Left lung (tissue), 10 donors: ENCODE results near the gene MSH5. TPM values are rescaled to one million over a fixed set of nuclear protein-coding genes. Genes with fewer than 3 reads are reported as not detected.
A peak's percentile ranks its signal among the peaks of the same experiment; 100 is the strongest.

ENCODE experiments used
- ATAC-seq: fragments of 200-7000 bp; cut with Tn5 transposase; one replicate; pipeline ENCODE4 v1.9.1; 2020; ENCODE audit warnings: moderate library complexity
- DNase-seq, 4 donors: peaks; one replicate each; pipeline ENCODE4 v3.0.0-alpha.2; 2013 to 2020
- H3K27ac ChIP-seq, 2 donors: fragments of 200-600 bp; sonication (generic) in 1 of 2; one replicate each; pipeline versions ENCODE4 v1.5.0 to v1.8.0; 2020 to 2021
- H3K27me3 ChIP-seq, 2 donors: fragments of 200-600 bp; sonication (generic) in 1 of 2; one replicate each; pipeline versions ENCODE4 v1.5.0 to v1.8.0; 2020 to 2021
- H3K36me3 ChIP-seq, 2 donors: fragments of 200-600 bp; sonication (generic) in 1 of 2; one replicate each; pipeline versions ENCODE4 v1.5.0 to v1.8.0; 2020 to 2021
- H3K4me1 ChIP-seq, 2 donors: fragments of 200-600 bp; one replicate each; pipeline ENCODE4 v1.8.0; 2021
- H3K4me3 ChIP-seq, 2 donors: fragments of 200-600 bp; sonication (generic) in 1 of 2; one replicate each; pipeline versions ENCODE4 v1.5.0 to v1.8.0; 2020 to 2021; ENCODE audit warnings: mild to moderate bottlenecking in 1 of 2
- H3K9me3 ChIP-seq, 2 donors: fragments of 200-600 bp; sonication (generic) in 1 of 2; one replicate each; pipeline versions ENCODE4 v1.5.0 to v1.8.0; 2020 to 2021
- intact Hi-C, 2 donors: fragments of 100-400 bp; cut with DNase I; formaldehyde crosslinking; loops; one replicate each; pipeline versions ENCODE4 v1.11.2 to v1.14.2; 2022
- polyA plus RNA-seq, 6 donors: library from polyadenylated mRNA; unstranded; fragments of 120-200 nt; gene quantifications; one replicate each; pipeline ENCODE4 v1.2.1, GENCODE V29; 2013; ENCODE audit not compliant: insufficient read length in 6 of 6
- total RNA-seq, 2 donors: library from RNA; stranded (reverse); fragmentation: NEBNext Ultra II Directional; extraction: Animal tissue kit (Norgen Biotek cat#: 25700); gene quantifications; one replicate each; pipeline ENCODE4 v1.2.1, GENCODE V29; 2021
- TF ChIP-seq, protein P1 (sequence below), 2 donors: fragments of 200-600 bp; sonication (generic) in 1 of 2; IDR thresholded peaks; one replicate each; pipeline versions ENCODE4 v1.5.0 to v1.8.0; 2021; ENCODE audit warnings: antibody characterized with exemption in 2 of 2
- donor health status: DM: no; HTN: yes; CAD: no.
- donor health status: DM: no; HTN: no; CAD: no.

The MSH5 gene
- total and polyA plus RNA-seq, 8 donors: 9.7 to 49.8 (median 36.7) TPM

DNA sequence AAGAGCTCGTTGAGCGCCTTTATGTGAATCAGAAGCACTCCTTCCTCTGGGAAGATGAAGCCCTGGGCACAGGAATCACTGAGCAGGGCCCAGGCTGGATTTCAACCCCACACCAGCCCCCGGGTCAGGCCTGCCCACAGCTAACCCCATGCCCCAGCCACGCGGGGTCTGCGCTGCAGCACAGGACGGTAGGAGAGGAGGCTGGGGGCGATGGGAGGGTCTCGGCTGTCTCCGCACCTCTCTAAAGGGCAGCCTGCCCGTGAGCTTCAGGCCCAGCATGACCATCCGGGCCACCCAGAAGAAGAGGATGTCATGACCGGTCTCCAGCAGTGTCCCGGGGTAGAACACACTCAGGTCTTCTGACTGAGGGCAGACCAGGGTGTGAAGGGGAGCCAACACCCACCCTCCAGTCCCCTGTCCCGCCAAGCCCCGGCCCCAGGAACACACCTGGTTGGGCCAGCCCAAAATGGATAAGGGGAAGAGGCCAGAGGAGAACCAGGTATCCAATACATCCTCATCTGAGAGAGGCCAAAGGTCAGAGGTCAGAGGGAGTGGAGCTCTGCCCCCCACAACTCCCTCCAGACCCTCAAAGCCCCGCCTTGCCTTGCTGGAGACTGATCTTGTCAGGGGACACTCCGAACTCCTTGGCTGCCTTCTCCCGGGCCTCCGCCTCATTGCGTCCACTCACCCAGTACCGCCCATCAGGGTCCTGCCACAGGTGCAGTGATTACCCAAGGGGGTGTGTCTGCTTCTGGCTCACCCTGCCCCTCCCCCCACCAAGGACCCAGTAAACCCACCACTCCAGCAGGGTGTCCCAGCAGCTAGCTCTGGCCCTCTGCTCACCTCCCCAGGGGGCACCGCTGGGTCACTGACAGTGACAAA lies 41.7 kb downstream of the MSH5 start:
- no peak overlapping the region for H3K4me3 ChIP-seq
- H3K27ac ChIP-seq: no peak overlapping the region
- peaks cover 0 to 86% of the 10 kb centered on the region in 2 donors for H3K36me3 ChIP-seq
- peak in 1 of 4 donors; percentile 54 for DNase-seq
- H3K9me3 ChIP-seq: no peaks in the 10 kb centered on the region
- no peaks in the 10 kb centered on the region for H3K27me3 ChIP-seq
- TF ChIP-seq, protein P1, sequence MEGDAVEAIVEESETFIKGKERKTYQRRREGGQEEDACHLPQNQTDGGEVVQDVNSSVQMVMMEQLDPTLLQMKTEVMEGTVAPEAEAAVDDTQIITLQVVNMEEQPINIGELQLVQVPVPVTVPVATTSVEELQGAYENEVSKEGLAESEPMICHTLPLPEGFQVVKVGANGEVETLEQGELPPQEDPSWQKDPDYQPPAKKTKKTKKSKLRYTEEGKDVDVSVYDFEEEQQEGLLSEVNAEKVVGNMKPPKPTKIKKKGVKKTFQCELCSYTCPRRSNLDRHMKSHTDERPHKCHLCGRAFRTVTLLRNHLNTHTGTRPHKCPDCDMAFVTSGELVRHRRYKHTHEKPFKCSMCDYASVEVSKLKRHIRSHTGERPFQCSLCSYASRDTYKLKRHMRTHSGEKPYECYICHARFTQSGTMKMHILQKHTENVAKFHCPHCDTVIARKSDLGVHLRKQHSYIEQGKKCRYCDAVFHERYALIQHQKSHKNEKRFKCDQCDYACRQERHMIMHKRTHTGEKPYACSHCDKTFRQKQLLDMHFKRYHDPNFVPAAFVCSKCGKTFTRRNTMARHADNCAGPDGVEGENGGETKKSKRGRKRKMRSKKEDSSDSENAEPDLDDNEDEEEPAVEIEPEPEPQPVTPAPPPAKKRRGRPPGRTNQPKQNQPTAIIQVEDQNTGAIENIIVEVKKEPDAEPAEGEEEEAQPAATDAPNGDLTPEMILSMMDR (IDR thresholded peaks at IDR 0.05): no peak
- intact Hi-C loops: no loop called here
- H3K4me1 ChIP-seq: peaks cover 5 to 11% of the 10 kb centered on the region in 2 donors
- no peak for ATAC-seq

DNA sequence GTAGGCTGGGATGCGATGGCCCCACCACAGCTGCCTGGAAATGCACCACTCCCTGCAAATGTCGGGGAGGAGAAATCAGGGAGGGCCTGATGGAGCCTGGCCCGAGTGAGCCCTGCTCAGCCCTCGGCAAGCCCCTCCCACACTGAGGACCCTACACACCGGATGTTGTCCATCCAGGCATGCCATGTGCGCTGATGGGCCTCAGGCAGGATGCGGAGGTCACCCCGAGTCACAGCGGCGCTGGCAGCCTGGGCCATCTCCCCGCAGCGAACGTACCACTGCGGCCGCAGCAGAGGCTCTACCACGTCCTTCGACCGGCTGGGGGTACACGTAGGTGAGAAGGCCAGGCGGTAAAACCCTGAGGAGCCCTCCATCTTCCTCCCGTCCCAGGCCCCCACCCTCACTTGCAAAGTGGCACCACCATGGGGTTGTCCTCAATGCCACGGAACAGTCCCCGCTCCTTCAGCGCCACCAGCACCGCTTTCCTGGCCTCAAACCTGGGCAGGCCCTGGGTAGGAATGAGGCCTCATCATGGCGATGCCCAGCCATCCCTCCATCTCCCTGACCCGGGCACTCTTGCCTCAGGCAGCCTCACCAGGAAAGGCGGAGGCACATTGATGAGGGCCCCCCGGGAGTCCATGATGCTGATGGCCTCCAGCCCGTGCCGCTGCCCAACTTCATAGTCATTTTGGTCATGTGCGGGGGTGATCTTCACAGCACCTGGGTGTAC lies 42.5 kb downstream of the MSH5 start:
- Histone ChIP-seq H3K27ac (no peak overlapping the region), H3K9me3 (no peaks in the 10 kb centered on the region), H3K36me3 (peaks cover 0 to 86% of the 10 kb centered on the region in 2 donors), H3K4me3 (no peak overlapping the region), H3K27me3 (no peaks in the 10 kb centered on the region), H3K4me1 (peaks cover 0 to 3% of the 10 kb centered on the region in 2 donors)
- intact Hi-C loops: no loop called here
- ATAC-seq (no peak), DNase-seq (peak in 1 of 4 donors; percentile 67)
- TF ChIP-seq, protein P1 (IDR thresholded peaks at IDR 0.05): no peak

DNA sequence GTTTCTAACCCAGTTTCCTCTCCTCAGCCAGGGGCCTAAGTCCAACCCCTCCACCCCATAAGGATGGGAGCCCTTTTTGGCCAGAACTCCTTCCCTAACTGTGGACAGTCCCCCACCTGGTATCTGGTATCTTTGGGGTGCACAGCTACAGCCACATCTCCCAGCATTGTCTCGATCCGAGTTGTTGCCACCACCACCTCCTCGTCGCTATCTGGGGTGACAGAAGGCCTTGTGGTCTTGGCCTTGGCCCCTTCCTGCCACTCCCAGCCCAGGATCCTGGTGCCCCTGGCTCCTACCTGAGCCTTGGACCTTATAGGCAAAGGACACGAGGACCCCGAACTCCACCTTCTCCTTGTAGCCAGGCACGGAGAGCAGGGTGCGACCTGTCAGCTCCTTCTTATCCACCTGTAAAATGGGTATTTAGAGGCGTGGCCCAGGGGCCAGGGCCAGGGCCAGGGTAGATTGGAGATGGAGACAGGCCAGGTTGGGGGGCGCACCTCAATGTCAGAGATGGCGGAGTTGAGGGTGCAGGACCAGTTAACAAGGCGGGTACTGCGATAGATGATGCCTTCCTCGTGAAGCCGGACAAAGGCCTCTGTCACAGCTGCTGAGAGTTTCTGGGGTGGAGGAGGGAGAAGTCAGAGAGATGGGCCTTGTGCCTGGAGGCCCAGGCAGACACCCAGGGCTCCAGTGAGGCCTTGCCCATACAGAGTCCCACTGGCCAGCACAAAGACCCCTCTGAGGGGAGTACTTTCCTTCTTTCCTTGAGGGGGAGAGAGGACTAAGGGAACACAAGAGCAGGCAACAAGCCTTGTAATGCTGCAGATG lies 44.5 kb downstream of the MSH5 start:
- no peaks in the 10 kb centered on the region for H3K27me3 ChIP-seq
- TF ChIP-seq, protein P1 (IDR thresholded peaks at IDR 0.05): no peak
- DNase-seq (peak in 1 of 4 donors; percentile 37), ATAC-seq (no peak)
- no peaks in the 10 kb centered on the region for H3K4me1 ChIP-seq
- no peaks in the 10 kb centered on the region for H3K9me3 ChIP-seq
- H3K36me3 ChIP-seq: peaks cover 0 to 90% of the 10 kb centered on the region in 2 donors
- H3K27ac ChIP-seq: no peak overlapping the region
- no peak overlapping the region for H3K4me3 ChIP-seq
- intact Hi-C loops: no loop called here

DNA sequence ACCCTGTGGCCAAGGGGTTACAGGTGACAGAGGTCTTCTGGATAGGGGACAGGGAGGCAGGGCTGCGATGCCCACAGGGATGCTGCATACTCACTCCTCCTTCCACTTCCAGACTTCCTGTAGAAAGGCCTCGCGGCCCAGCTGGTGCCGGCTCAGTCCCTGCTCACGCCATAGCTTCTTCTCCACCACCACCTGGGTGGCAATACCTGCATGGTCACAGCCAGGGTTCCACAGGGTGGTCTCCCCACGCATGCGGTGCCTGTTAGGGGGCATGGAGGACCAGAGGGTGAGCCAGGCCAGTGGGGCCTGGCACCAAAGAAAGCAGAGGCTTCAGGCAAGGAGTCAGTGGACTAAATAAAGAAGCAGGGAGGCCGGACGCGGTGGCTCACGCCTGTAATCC lies 45.7 kb downstream of the MSH5 start:
- Histone ChIP-seq H3K36me3 (peaks cover 0 to 90% of the 10 kb centered on the region in 2 donors), H3K4me1 (no peaks in the 10 kb centered on the region), H3K9me3 (no peaks in the 10 kb centered on the region), H3K27ac (no peak overlapping the region), H3K4me3 (no peak overlapping the region), H3K27me3 (no peaks in the 10 kb centered on the region)
- TF ChIP-seq, protein P1 (IDR thresholded peaks at IDR 0.05): no peak
- ATAC-seq: no peak
- intact Hi-C loops: no loop called here
- peak in 1 of 4 donors; percentile 50 for DNase-seq
